ENCODE results near the gene SMIM36. TPM values are rescaled to one million over a fixed set of nuclear protein-coding genes. Genes with fewer than 3 reads are reported as not detected.

SMIM36 gene
- total and polyA plus RNA-seq, 2 experiments from 2014 or later, result not detected

- H3K9me2 ChIP-seq (replicated peaks; ENCODE audit: insufficient read depth), result no peaks in the 10 kb centered on the region
- TF ChIP-seq EZH2phosphoT487 (IDR thresholded peaks at IDR 0.05; ENCODE audit: low read depth, severe bottlenecking, unreplicated experiment) (no peak), EZH2 (IDR thresholded peaks at IDR 0.05; ENCODE audit: borderline replicate concordance) (no peak), CTCF (IDR thresholded peaks at IDR 0.05; ENCODE audit: poor library complexity) (no peak)
- H3K4me2 ChIP-seq, result no peak overlapping the region
- H4K20me1 ChIP-seq (ENCODE audit: insufficient read depth, poor library complexity, severe bottlenecking), result no peaks in the 10 kb centered on the region
- peak overlapping the region; percentile 83 for H3K27ac ChIP-seq
- DNase-seq (ENCODE audit: low spot score), result no peak
- no peaks in the 10 kb centered on the region for H3K27me3 ChIP-seq
- peaks cover 38% of the 10 kb centered on the region for H3K4me1 ChIP-seq (ENCODE audit: insufficient read depth)
- H3K79me2 ChIP-seq, result no peaks in the 10 kb centered on the region
- no peak overlapping the region for H2AFZ ChIP-seq
- no peak overlapping the region for H3K4me3 ChIP-seq
- WGBS (ENCODE audit: low lambda C conversion rate, missing lambda C conversion rate), result 62% methylated on average over 6 of the region's 6 CpGs
- H3K36me3 ChIP-seq (replicated peaks; ENCODE audit: insufficient read depth, low read depth), result no peaks in the 10 kb centered on the region
- no peaks in the 10 kb centered on the region for H3K9me3 ChIP-seq (ENCODE audit: low read depth)
Measured at GRCh38 chr17:55442953-55443683, 68.1 kb downstream of the SMIM36 start.

GRCh38 chr17:55442462-55442861 lies 68.8 kb downstream of the SMIM36 start:
- no peak for DNase-seq (ENCODE audit: low spot score)
- no peaks in the 10 kb centered on the region for H3K79me2 ChIP-seq
- H4K20me1 ChIP-seq (ENCODE audit: insufficient read depth, poor library complexity, severe bottlenecking), result no peaks in the 10 kb centered on the region
- no peaks in the 10 kb centered on the region for H3K27me3 ChIP-seq
- no peak overlapping the region for H2AFZ ChIP-seq
- TF ChIP-seq EZH2 (IDR thresholded peaks at IDR 0.05; ENCODE audit: borderline replicate concordance), result no peak
- H3K4me2 ChIP-seq, result no peak overlapping the region
- WGBS (ENCODE audit: low lambda C conversion rate, missing lambda C conversion rate), result 73% methylated on average over 5 of the region's 5 CpGs
- no peaks in the 10 kb centered on the region for H3K9me2 ChIP-seq (replicated peaks; ENCODE audit: insufficient read depth)
- H3K4me3 ChIP-seq, result no peak overlapping the region
- H3K4me1 ChIP-seq (ENCODE audit: insufficient read depth), result peaks cover 38% of the 10 kb centered on the region
- H3K36me3 ChIP-seq (replicated peaks; ENCODE audit: insufficient read depth, low read depth), result no peaks in the 10 kb centered on the region
- H3K9me3 ChIP-seq (ENCODE audit: low read depth), result no peaks in the 10 kb centered on the region
- H3K27ac ChIP-seq, result peak overlapping the region; percentile 24

GRCh38 chr17:55441544-55441943 lies 69.7 kb downstream of the SMIM36 start:
- TF ChIP-seq CTCF (IDR thresholded peaks at IDR 0.05; ENCODE audit: poor library complexity) (no peak), EZH2phosphoT487 (IDR thresholded peaks at IDR 0.05; ENCODE audit: low read depth, severe bottlenecking, unreplicated experiment) (no peak), EZH2 (IDR thresholded peaks at IDR 0.05; ENCODE audit: borderline replicate concordance) (no peak)
- H3K9me2 ChIP-seq (replicated peaks; ENCODE audit: insufficient read depth), result no peaks in the 10 kb centered on the region
- H3K9me3 ChIP-seq (ENCODE audit: low read depth), result no peaks in the 10 kb centered on the region
- H3K4me2 ChIP-seq, result no peak overlapping the region
- H3K36me3 ChIP-seq (replicated peaks; ENCODE audit: insufficient read depth, low read depth), result no peaks in the 10 kb centered on the region
- no peaks in the 10 kb centered on the region for H4K20me1 ChIP-seq (ENCODE audit: insufficient read depth, poor library complexity, severe bottlenecking)
- H3K27me3 ChIP-seq, result no peaks in the 10 kb centered on the region
- no peak for DNase-seq (ENCODE audit: low spot score)
- H3K4me1 ChIP-seq (ENCODE audit: insufficient read depth), result peaks cover 44% of the 10 kb centered on the region
- no peaks in the 10 kb centered on the region for H3K79me2 ChIP-seq
- H2AFZ ChIP-seq, result no peak overlapping the region
- no peak overlapping the region for H3K4me3 ChIP-seq
- H3K27ac ChIP-seq, result no peak overlapping the region
- 47% methylated on average over 2 of the region's 2 CpGs for WGBS (ENCODE audit: low lambda C conversion rate, missing lambda C conversion rate)

GRCh38 chr17:55440391-55440790 lies 70.9 kb downstream of the SMIM36 start:
- Histone ChIP-seq H3K9me2 (replicated peaks; ENCODE audit: insufficient read depth) (no peaks in the 10 kb centered on the region), H4K20me1 (ENCODE audit: insufficient read depth, poor library complexity, severe bottlenecking) (no peaks in the 10 kb centered on the region), H3K36me3 (replicated peaks; ENCODE audit: insufficient read depth, low read depth) (no peaks in the 10 kb centered on the region), H3K79me2 (no peaks in the 10 kb centered on the region), H3K9me3 (ENCODE audit: low read depth) (no peaks in the 10 kb centered on the region), H3K4me3 (no peak overlapping the region), H3K4me1 (ENCODE audit: insufficient read depth) (peaks cover 33% of the 10 kb centered on the region), H2AFZ (no peak overlapping the region), H3K27me3 (no peaks in the 10 kb centered on the region), H3K27ac (no peak overlapping the region), H3K4me2 (no peak overlapping the region)
- TF ChIP-seq EZH2phosphoT487 (IDR thresholded peaks at IDR 0.05; ENCODE audit: low read depth, severe bottlenecking, unreplicated experiment) (no peak), EZH2 (IDR thresholded peaks at IDR 0.05; ENCODE audit: borderline replicate concordance) (no peak), CTCF (IDR thresholded peaks at IDR 0.05; ENCODE audit: poor library complexity) (no peak)
- 87% methylated on average over 3 of the region's 3 CpGs for WGBS (ENCODE audit: low lambda C conversion rate, missing lambda C conversion rate)
- no peak for DNase-seq (ENCODE audit: low spot score)

All from hepatocyte (in vitro differentiated cells).